Ectodermal cell (in vitro differentiated cells): ENCODE data around the gene ZAP70. TPM values are rescaled to one million over a fixed set of nuclear protein-coding genes. Genes with fewer than 3 reads are reported as not detected.
"Not testable (repeated sequence)": the region's sequence is repeated elsewhere in the genome, so short reads cannot be mapped to it uniquely, and the experiment has no call there.

ENCODE experiments used
- H3K27ac ChIP-seq: 2 replicates; pipeline ENCODE4 v1.7.0; 2013; ENCODE audit warnings: mild to moderate bottlenecking, low read depth, low read length; ENCODE audit not compliant: insufficient read depth, poor library complexity, severe bottlenecking
- H3K27me3 ChIP-seq: 2 replicates; pipeline ENCODE4 v1.7.0; 2013; ENCODE audit warnings: mild to moderate bottlenecking, low read length; ENCODE audit not compliant: insufficient read depth, control insufficient read depth, poor library complexity, severe bottlenecking
- H3K36me3 ChIP-seq: one replicate; pipeline ENCODE4 v1.7.0; 2013; ENCODE audit warnings: low read length; ENCODE audit not compliant: control insufficient read depth, insufficient read depth
- H3K4me1 ChIP-seq: one replicate; pipeline ENCODE4 v1.7.0; 2013; ENCODE audit warnings: low read length; ENCODE audit not compliant: control insufficient read depth, insufficient read depth
- H3K4me3 ChIP-seq: 2 replicates; pipeline ENCODE4 v1.7.0; 2013; ENCODE audit warnings: low read depth, low read length, control low read depth; ENCODE audit not compliant: insufficient read depth
- H3K9me3 ChIP-seq: 2 replicates; pipeline ENCODE4 v1.7.0; 2013; ENCODE audit warnings: mild to moderate bottlenecking, low read length, moderate library complexity; ENCODE audit not compliant: control insufficient read depth
- WGBS, 2 experiments: methylation state at CpG; one replicate each; pipeline ENCODE4 v1.1.7; 2013; ENCODE audit warnings: missing lambda C conversion rate in 2 of 2; 5-methylcytosine and 5-hydroxymethylcytosine counted together
- polyA plus RNA-seq, 4 experiments: library from polyadenylated mRNA; stranded (reverse); fragments of 50-300 nt; gene quantifications; one replicate each; pipeline ENCODE4 v1.2.3, GENCODE V29; 2013

The ZAP70 gene
- 0.52 TPM for polyA plus RNA-seq (2013, experiment 1 of 4)
- 0.25 TPM for polyA plus RNA-seq (2013, experiment 2 of 4)
- 0.53 TPM for polyA plus RNA-seq (2013, experiment 3 of 4)
- 0.69 TPM for polyA plus RNA-seq (2013, experiment 4 of 4)

DNA sequence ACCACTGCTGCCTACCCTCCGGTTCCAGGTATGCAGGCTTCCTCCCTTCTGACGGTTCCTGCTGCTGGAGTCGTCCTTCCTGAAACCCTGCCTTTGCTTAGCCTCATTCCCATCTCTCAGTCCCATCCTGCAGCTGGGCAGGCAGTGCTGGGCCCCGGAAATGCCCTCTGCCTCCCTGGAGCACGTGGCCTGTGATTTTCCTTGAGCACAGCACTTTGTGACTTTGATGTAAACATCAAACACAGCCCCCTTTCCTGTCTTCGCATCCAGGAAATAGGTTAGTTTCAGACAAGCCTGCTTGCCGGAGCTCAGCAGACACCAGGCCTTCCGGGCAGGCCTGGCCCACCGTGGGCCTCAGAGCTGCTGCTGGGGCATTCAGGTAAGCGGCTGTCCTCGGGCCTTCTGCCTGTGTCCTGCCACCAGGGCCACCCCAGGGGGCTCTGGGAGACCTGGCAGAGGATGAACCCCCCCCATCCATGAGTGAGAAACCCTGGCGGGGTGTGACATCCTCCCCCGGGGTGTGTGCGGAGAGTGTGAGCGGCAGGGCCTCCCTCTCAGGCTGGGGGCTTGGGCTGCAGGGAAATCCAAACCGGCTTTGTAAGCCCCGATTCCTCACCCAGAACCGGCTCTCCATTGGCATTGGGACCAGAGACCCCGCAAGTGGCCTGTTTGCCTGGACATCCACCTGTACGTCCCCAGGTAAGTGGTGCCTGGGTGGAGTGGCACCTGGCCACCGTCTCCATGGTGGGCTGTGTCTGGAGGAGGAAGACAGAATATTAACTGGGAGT lies at the start of gene ZAP70:
Gene ZAP70 (plus strand): TSS at position 281 of the 788 bp plus-strand sequence. CDS start 10,461 bp downstream, outside the sequence.
- H3K9me3 ChIP-seq = no peaks in the 10 kb centered on the region
- H3K36me3 ChIP-seq = no peaks in the 10 kb centered on the region
- no peak within 1 kb of the TSS for H3K27ac ChIP-seq
- H3K27me3 ChIP-seq = no peaks in the 10 kb centered on the region
- H3K4me3 ChIP-seq = no peak within 1 kb of the TSS
- WGBS, 2 experiments = 87% methylated on average over 21 of the region's 21 CpGs
- peaks cover 8% of the 10 kb centered on the region for H3K4me1 ChIP-seq

- no peaks in the 10 kb centered on the region for H3K9me3 ChIP-seq
- WGBS, 2 experiments = 0% methylated on average over 46 of the region's 46 CpGs
- H3K27me3 ChIP-seq = no peaks in the 10 kb centered on the region
- H3K36me3 ChIP-seq = peaks cover 7% of the 10 kb centered on the region
- peak overlapping the region; percentile 58 for H3K4me3 ChIP-seq
- peaks cover 16% of the 10 kb centered on the region for H3K4me1 ChIP-seq
- peak overlapping the region; percentile 78 for H3K27ac ChIP-seq
These were observed 49.8 kb upstream of the ZAP70 start for GRCh38 chr2:97663626-97663961.

GRCh38 chr2:97663962-97664635 lies 49.3 kb upstream of the ZAP70 start, which contains the start of gene ACTR1B:
Gene ACTR1B, minus strand, starts transcription at chr2:97664044. Its CDS starts 154 bp downstream, at chr2:97663890.
- no peaks in the 10 kb centered on the region for H3K27me3 ChIP-seq
- peak within 1 kb of the TSS; percentile 58 for H3K4me3 ChIP-seq
- H3K9me3 ChIP-seq = no peaks in the 10 kb centered on the region
- WGBS, 2 experiments = 0% methylated on average over 59 to 60 of the region's 60 CpGs
- H3K4me1 ChIP-seq = peaks cover 16% of the 10 kb centered on the region
- H3K36me3 ChIP-seq = peaks cover 2% of the 10 kb centered on the region
- peak within 1 kb of the TSS; percentile 98 for H3K27ac ChIP-seq

GRCh38 chr2:97664636-97664970 lies 48.8 kb upstream of the ZAP70 start:
- Histone ChIP-seq H3K9me3 (no peaks in the 10 kb centered on the region), H3K4me1 (peaks cover 16% of the 10 kb centered on the region), H3K4me3 (peak overlapping the region; percentile 58), H3K36me3 (no peaks in the 10 kb centered on the region), H3K27ac (peak overlapping the region; percentile 98), H3K27me3 (no peaks in the 10 kb centered on the region)
- WGBS, 2 experiments = 14 to 15% methylated on average over 21 of the region's 21 CpGs

DNA sequence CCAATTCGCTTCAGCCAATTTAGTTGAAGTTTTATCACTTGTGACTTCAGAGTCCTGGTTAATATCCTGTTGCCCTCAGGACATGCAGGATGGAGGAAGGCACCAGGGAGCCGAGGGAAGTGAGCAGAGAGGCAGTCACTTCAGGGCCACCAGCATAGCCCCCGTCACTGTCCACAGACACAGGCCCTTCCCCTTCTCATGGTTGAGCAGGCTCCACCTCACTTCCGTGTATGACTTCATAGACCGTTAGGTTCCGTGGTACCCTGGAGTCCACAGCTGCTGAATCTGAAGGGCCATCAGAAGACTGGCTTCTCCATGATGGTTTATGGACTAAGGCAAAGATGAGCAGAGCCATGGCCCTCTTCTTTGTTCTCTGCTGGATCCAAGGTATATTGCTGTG lies 43.9 kb upstream of the ZAP70 start, which contains the start of gene C2orf92:
Gene C2orf92 (plus strand): TSS at position 266 of the 400 bp plus-strand sequence. CDS start 76 bp downstream, at position 342.
- no peak within 1 kb of the TSS for H3K4me3 ChIP-seq
- no peaks in the 10 kb centered on the region for H3K36me3 ChIP-seq
- no peaks in the 10 kb centered on the region for H3K4me1 ChIP-seq
- no peak within 1 kb of the TSS for H3K27ac ChIP-seq
- no peaks in the 10 kb centered on the region for H3K9me3 ChIP-seq
- 97 to 98% methylated on average over 6 of the region's 6 CpGs for WGBS, 2 experiments
- no peaks in the 10 kb centered on the region for H3K27me3 ChIP-seq

- WGBS, 2 experiments = 100% methylated on average over 1 of the region's 1 CpG
- H3K27me3 ChIP-seq = no peaks in the 10 kb centered on the region
- no peaks in the 10 kb centered on the region for H3K36me3 ChIP-seq
- no peaks in the 10 kb centered on the region for H3K4me1 ChIP-seq
- no peaks in the 10 kb centered on the region for H3K9me3 ChIP-seq
- H3K4me3 ChIP-seq = no peak overlapping the region
- no peak overlapping the region for H3K27ac ChIP-seq
These were observed 42.9 kb upstream of the ZAP70 start for GRCh38 chr2:97670471-97670870.

DNA sequence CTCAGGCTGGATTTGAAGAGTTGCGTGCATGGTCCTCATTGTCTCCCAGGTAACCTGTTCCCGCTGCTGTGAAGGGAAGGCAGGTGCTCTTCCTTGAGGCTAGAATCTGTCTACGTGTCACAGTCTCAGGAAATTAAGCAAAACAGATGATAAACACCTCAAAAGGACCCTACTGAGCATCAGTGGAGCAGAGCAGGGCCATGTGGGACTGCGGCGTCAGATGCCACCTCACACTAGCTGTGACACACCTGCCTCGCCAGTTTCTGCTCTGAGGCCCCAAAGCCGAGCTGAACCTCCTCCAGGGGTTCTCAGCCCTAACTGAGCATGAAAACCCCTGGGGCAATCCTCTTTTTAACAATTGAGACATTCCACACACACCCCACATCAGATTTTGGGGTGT lies 41.9 kb upstream of the ZAP70 start:
- H3K36me3 ChIP-seq = no peaks in the 10 kb centered on the region
- 89 to 94% methylated on average over 7 of the region's 7 CpGs for WGBS, 2 experiments
- H3K27ac ChIP-seq = no peak overlapping the region
- no peaks in the 10 kb centered on the region for H3K27me3 ChIP-seq
- no peaks in the 10 kb centered on the region for H3K4me1 ChIP-seq
- no peak overlapping the region for H3K4me3 ChIP-seq
- no peaks in the 10 kb centered on the region for H3K9me3 ChIP-seq

GRCh38 chr2:97672606-97673140 lies 40.7 kb upstream of the ZAP70 start:
- H3K27ac ChIP-seq, H3K9me3 ChIP-seq, H3K27me3 ChIP-seq, H3K4me1 ChIP-seq, H3K36me3 ChIP-seq, H3K4me3 ChIP-seq: not testable (repeated sequence)
- WGBS, 2 experiments = 90 to 95% methylated on average over 5 of the region's 6 CpGs

DNA sequence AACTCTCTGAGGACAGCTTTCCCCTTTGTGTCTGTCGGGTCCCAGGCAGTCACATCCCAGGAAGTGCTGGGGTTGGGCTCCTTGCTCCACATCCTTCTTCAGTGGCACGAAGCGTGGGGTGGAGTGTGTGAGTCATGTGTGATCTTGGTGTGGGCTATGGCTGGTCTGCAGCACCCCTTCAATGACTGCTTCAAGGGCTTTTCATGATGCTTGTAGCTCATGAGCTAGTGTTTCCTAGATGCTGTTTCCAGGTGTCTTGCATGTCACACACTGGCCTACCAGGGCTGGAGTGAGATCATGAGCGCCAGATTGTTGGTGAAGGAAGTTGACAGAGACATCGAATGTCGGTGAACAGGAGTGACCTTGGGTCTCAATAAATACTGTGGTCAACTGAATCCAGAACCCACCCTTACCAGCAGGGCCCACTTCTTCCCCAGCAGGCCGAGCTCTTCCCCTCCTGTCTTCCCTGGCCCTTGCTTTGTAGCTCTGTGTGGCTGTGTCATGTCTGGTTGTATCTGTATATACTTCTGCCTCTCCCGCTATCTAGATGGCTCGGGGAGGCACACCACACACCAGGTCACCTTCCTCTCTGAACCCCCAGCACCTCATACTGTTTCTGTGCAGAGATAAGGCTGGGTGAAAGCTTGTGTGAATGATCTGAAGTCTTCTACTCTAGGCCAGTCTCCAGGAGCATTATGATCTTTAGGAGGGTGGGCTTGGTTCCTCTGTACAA lies 40.0 kb upstream of the ZAP70 start:
- H3K4me1 ChIP-seq = no peaks in the 10 kb centered on the region
- no peak overlapping the region for H3K27ac ChIP-seq
- no peaks in the 10 kb centered on the region for H3K27me3 ChIP-seq
- H3K9me3 ChIP-seq = no peaks in the 10 kb centered on the region
- H3K4me3 ChIP-seq = no peak overlapping the region
- 90 to 97% methylated on average over 9 of the region's 9 CpGs for whole genome bisulfite sequencing, 2 experiments
- no peaks in the 10 kb centered on the region for H3K36me3 ChIP-seq

DNA sequence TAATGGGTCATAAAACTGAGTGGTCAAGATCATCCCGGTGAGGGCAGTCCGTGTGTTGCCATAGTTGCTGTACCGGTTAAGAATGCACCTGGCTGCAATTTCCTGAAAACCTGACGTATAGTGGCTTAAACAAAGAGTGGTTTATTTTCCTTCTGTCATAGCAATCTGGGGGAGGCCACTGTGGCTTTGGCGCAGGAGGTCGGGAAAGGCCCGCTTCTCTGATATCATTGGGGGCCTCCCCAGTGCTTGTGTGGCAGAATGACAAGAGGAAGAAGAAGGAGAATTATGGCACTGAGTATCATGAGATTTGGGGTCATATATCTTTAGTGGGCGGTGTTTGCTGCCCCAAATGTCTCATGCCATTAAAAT lies 39.5 kb upstream of the ZAP70 start:
- H3K27ac ChIP-seq = no peak overlapping the region
- H3K4me3 ChIP-seq = no peak overlapping the region
- H3K9me3 ChIP-seq = no peaks in the 10 kb centered on the region
- WGBS, 2 experiments = 93 to 96% methylated on average over 8 of the region's 8 CpGs
- H3K27me3 ChIP-seq = no peaks in the 10 kb centered on the region
- no peaks in the 10 kb centered on the region for H3K36me3 ChIP-seq
- no peaks in the 10 kb centered on the region for H3K4me1 ChIP-seq
